Glomerular visceral epithelial cell (primary cell): ENCODE results near the gene NOTCH1.
A peak's percentile ranks its signal among the peaks of the same experiment; 100 is the strongest.
"Not testable (repeated sequence)": the region's sequence is repeated elsewhere in the genome, so short reads cannot be mapped to it uniquely, and the experiment has no call there.

Source experiments
- DNase-seq: peaks from one replicate; pipeline ENCODE4 v3.0.0-alpha.2; 2016; ENCODE audit errors: extremely low spot score

NOTCH1 gene

DNA sequence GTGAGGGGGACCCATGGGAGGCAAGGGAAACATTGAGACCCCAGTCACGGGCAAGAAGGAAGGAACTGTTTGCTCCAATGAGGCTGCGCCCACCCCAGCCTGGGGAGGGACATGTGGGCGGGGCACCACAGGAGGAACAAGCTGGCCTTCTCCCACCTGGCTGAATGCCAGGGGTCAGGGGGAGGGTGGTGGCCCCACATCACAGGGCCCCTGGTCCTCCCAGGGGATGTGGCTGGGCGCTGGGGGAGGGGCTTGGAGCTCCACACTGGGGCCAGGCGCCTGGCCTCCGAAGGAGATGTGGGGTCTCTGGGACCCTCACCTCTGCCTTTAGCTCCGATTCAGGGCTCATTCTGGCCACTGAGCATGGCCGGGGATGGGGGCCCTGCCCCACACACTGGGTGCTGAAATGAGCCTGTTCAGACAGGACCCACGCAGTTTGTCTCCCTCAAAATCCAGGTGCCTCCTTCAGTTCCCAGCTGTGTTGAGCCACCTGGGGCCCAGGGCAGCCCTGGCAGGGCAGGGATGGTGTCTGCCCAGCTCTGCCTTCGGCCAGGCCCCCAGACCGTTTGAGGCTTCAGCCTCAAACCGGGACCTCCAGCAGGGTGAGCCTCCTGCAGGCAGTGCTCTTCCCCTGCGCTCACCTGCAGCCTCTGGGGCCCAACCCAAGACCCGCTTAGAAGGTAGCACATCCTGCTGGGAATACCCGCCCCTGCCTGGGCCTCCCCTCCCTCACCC lies 33.2 kb upstream of the NOTCH1 start:
- DNase-seq, result peak; percentile 25

DNA sequence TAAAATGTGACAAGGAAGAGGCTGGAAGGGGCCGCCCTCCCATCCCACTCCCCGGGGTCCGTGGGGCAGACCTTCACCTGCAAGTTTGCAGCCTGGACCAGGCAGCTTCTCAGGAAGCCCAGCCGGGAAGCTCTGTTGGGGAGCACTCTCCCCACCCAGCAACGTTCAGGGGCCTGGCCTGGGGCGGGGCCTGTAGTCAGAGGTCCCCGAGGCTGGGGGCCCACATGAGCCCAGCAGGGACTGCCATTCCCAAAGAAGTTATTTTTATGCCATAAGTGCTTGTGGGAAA lies 32.7 kb upstream of the NOTCH1 start:
- DNase-seq, result no peak

DNA sequence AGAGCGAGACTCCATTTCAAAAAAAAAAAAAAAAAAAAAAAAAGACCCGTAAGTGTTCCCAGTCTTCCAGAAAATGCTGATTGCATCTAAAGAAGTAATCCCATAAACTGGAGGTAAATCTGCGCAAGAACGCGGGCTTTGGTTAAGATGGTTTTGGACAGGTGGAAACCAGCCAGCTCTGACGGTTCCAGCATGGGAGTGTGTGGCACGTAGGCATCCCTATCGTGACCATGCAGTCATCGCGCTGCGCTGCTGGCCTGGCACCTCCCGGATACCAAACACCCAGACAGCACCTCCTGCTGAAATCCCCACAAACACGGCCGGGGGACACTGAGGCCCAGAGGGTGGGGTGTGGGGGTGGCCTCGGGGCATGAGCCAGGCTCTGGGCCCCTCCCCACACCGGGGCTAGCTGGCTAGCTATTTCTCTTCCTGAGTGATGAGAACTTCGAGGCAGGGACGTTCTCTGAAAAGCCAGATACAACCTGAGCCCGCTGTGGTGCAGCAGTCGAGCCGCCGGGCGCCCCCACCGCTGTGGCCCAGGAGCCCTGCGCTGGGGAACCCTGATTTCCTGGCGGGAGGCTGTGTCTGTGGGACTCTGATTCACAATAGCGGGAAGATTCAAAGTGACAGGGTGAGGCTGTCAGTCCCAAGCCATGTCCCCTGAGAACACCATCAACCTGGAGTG lies 32.2 kb upstream of the NOTCH1 start:
- no peak for DNase-seq

DNA sequence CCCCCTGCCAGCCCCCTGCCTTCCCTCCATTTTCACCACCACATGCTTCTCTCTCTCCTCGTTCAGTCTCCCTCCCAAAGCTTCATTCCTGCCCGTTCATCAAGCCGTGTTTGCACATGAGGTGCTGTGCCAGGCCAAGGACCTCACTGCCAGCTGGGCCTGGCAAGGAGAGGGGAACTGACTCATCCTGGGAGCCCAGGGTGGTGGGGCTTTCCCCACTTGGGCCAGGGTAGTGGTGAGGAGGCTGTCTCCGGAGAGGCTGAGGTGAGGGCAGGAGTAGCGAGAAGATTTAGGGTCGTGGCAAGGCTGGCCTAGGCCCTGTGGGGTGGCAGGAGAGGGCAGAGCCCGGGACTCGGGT lies 30.4 kb upstream of the NOTCH1 start:
- peak; percentile 84 for DNase-seq

DNA sequence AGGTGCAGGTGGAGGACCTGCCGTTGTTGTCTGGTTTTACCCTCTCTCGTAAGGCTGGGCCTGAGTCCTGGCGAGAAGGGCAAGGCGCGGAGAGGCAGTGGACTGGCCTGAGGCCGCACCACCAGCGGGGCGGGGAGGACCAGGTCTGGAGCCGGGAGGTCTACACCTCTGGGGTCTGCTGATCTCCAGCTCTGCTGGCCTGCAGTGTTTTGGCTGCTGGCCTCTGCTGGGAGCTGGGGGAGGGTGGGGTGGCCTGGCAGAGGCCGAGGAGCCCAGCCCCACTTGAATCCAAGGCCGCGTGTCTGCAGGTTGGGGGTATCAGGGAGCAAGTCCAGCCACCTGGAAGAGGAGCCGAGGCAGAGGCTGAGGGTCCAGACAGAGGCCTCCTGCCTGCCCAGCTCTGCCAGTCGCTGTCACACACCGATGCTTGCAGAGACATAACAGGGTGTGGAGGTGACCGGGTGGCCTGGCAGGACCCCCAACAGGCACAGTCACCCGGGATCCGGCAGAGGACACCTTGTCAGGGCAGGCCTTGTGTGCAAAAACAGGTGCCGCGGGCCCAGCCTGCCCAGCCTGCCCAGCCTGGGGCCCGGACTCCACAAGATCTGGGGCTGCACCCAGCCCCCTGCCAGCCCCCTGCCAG lies 29.9 kb upstream of the NOTCH1 start:
- DNase-seq, result no peak

DNA sequence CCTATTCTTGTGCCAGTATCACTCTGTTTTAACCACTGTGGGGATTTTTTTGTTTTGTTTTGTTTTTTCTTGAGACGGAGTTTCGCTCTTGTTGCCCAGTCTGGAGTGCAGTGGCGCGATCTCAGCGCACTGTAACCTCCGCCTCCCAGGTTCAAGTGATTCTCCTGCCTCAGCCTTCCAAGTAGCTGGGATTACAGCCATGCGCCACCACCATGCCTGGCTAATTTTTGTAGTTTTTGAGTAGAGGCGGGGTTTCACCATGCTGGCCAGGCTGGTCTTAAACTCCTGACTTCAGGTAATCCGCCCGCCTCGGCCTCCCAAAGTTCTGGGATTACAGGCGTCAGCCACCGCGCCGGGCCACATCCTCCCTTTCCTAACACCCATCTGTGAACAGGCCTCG lies 28.8 kb upstream of the NOTCH1 start:
- DNase-seq, result not testable (repeated sequence)

DNA sequence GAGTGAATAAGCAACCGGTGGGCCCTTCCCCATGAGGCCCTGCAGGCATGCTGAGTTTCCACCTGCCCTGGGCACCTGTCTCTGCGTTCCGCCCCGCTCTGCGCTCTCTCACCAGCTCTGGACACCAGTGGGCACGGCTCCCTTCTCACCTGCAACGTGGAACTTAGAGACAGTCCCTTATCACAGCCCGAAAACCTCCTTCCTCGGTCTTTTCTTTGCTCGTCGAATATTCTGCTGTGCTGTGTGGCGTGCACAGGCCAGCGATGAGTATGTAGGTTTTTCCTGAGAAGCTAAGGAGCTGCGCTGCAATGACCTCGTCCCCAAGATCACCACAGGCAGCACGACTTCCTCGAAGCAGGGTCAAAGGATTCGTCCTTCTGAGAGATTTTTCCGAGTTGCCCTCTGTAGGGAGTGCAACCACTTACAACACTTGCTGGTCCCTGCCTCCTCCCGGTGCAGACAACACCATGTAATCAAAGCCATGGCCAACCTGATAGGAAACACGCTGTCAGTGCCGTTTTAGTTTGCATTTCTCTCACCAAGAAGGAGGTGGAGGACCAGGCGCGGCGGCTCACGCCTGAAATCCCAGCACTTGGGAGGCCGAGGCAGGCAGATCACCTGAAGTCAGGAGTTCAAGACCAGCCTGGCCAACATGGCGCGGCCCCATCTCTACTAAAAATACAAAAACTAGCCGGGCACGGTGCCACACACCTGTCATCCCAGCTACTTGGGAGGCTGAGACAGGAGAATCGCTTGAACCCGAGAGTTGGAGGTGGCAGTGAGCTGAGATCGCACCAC lies 27.2 kb upstream of the NOTCH1 start:
- no peak for DNase-seq

DNA sequence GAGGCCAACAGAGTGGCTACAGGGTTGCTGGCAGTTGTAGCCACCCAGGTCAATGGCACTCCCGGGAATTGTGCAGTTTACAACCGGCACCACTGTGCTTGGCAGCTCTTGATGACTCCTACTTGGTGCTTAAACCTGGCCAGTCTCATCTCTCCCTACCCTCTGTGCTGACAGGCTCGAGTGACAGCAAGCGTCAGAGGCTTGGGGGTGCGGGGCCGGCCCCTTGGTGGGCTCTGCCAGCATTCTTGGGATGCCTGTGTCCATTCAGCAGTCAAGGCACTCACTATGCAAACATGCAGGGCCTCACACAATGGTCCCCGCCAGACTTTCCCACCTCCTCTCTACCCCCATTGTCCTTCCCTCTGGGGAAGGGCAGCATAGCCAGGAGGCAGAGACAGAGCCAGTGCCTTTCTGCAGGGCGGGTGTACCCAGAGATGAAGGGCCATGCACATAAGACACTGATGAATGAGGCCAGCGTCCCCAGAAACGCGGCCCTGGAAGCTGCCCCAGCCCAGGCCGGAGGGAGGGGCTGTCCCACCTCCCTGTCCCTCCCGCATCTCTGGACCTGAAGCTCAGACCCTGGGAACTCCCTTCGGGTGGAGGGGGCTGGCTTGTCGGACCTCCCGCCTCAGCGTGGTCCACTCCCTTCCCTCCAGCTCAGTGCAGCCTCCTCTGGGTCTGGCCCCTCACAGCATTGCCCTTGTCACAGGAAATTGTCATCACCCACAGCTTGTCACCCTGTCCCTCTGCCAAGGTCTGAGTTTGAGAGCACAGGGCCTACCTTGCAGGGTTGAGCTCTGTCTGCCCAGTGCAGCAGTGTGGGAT lies 26.4 kb upstream of the NOTCH1 start:
- peak; percentile 95 for DNase-seq

DNA sequence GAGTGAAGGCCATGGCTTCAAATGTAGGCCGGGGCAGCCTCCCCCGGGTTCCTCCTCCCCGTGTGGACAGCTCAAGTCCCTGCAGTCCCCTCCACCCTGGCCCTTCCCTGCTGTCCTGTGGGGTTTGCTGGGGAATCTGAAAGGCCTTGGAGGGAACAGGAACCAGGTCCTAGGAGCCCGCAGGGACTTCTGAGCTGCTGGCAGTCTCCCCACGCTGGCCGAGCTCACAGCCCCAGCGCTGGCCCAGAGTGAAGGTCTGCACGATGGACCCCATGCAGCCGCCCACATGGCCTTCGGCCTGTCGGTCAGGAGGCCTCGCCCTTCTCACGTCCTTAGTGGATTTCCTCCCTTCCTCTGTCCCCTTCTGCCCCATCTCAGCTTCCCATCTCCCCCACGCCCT lies 25.7 kb upstream of the NOTCH1 start:
- no peak for DNase-seq

DNA sequence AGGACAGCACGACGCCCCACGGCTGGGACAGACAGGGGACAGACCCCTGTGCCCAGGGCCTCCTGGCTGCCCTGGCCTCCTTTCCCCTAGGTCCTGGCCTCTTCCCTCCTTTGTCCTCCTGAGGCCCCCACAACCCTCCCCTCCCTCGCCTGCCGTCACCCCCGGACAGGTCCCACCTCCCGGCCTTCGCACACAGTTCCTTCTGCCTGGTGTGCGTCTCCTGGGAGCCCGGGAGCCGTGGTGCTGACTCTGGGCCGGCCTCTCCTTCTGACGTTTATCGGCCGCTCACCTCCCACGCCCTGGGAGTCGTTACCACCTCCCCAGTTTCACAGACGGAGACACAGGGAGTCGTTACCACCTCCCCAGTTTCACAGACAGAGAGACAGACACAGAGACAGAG lies 25.1 kb upstream of the NOTCH1 start:
- no peak for DNase-seq

DNA sequence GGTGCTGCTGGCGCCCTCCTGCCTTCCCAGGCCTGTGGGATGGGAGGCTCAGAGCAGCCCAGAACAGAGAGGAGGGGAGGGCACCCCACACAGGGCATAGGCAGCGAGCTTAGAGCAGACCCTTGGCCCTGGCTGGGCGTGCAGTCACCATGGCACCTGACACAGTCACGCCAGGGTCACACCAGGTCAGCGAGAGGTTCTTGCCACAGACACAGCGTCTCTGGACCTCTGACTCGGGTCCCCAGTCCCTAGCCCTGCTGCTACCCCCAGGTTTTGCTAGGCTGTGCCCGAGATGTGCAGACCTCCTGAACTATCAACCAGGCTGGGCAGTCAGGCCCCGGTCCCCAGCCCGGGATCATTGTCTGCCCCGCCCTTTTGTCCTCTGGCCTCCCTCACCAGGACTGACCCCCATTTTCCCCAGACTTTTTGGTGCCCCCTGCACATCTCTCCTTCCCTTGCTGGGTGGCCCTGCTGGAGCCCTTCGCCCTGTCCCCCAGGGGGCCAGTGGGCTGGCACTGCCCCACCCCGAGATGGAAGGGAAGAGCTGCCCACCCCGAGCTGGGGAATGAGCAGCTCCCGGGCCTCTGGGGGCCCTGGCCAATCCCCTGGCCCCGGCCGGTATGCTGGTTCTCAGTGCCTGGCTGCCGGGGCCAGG lies 24.5 kb upstream of the NOTCH1 start:
- DNase-seq, result no peak

DNA sequence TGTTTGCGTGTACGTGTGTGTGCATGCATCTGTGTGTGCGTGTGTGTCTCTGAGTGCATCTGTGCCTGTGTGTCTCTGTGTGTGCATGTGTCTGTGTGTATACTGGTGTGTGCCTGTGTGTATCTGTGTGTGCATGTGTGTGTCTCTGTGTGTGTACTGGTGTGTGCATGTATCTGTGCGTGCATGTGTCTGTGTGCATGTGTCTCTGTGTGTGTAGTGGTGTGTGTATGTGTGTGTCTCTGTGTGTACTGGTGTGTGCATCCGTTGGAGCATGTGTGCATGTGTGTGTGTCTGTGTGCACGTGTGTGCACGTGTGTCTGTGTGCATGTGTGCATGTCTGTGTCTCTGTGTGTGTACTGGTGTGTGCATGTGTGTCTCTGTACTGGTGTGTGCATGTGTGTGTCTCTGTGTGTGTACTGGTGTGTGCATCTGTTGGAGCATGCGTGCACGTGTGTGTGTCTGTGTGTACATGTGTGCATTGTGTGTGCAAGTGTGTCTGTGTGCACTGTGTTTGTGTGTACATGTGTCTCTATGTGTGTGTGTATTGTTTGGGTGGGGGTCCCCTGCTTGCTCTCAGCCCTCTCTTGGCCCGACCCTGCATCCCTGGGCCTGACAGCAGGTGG lies 23.8 kb upstream of the NOTCH1 start:
- no peak for DNase-seq

DNA sequence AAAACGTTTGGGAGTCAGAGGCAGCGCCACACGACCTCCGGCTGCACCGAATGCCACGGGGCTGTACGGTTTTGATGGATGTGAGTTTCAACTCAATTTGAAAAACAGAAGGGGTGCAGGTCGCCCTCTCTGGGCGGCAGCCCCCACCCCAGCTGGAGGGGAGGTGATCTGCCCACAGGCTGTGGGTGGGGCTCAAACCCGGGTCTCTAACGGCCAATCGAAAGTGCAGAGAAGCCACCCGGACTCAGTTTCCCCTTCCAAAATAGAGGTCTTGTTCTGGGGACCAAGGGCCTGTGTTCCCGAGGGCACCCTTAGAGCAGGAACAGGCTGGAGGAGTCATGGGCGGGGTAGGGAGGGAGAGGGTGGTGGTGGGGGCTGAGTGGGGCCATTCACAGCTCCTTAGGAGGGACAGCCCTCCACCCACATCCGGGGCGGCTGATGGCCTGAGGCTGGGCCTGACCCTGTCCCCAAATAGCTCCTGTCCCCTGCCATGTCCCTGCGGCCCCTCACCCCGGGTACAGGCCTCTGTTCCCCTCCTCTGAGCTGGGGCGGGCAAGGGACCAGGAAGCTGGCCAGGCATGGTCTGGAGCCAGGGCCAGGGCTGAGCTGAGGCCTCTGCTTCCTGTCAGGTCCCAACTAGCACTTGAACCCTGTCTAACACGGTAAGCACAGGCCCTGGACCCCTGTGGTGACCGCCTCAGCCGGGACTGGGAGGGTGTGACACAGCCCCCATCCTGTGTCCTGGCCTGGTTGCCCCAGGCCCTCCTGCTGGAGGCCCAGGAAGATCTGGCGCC lies 22.6 kb upstream of the NOTCH1 start:
- DNase-seq, result no peak

DNA sequence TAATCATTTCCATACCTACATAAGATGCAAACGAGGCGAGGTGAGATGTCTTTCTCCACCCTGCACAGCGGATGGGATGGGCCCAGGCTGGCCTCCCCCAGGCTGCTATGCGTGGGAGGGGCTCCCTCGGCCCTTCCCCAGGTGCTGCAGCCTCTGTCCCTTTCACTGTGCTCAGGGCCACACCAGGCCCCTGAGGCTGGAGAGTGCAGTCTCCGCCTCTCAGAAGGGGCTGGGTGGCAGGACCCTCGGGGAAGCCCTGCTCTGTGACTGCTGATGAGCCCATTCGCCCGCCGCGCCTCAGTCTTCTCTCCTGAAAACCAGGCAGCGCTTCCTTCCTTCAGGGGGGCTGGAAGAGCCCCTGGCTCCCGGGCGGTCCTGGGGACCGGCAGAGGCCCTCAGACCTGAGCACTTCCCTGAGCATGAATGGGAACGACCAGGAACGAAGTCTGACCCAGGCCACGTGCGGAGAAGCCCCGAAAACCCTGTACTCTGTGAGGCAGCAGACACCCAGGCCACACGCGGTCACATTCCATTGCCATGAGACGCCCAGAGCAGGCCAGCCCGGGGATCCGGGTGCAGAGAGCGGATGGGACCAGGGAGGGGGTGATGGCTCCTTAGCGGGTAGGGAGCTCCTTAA lies 21.9 kb upstream of the NOTCH1 start:
- DNase-seq, result peak; percentile 86

DNA sequence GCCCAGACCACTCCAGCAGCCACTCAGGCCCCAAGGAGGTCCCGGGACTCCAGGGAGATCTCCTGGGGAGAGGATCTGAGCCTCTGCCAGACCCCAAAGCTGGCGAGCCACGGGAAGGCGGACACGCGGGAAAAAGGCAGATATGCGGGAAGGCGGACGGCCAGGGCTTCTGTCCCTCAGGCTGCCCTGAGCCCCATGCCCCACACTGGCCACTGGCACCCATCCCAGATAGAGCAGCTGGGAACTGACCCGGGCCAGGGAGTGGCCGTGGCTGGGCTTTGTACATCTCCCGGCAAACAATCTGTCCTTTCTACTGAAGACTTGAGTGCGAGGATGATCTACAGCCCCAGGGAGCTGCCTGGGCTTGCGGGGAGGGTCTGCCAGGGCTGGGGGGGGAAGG lies 21.1 kb upstream of the NOTCH1 start:
- DNase-seq, result no peak

DNA sequence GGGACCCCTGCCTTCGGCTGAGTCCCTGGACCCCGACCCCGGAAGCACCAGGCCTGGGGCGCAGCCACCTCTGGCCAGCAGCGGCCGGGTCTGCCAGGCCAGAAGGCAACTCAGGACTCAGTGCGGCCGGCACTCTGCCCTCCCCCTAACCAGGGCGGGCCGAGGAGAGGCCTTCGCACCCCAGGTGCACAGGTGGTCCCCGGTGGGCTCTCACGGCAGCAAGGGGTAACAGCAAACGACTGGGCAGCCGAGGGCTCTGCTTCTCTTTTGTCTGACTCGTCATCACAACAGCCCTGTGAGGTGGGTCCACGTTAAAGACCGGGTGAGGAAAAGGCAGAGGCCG lies 20.7 kb upstream of the NOTCH1 start:
- DNase-seq, result no peak

DNA sequence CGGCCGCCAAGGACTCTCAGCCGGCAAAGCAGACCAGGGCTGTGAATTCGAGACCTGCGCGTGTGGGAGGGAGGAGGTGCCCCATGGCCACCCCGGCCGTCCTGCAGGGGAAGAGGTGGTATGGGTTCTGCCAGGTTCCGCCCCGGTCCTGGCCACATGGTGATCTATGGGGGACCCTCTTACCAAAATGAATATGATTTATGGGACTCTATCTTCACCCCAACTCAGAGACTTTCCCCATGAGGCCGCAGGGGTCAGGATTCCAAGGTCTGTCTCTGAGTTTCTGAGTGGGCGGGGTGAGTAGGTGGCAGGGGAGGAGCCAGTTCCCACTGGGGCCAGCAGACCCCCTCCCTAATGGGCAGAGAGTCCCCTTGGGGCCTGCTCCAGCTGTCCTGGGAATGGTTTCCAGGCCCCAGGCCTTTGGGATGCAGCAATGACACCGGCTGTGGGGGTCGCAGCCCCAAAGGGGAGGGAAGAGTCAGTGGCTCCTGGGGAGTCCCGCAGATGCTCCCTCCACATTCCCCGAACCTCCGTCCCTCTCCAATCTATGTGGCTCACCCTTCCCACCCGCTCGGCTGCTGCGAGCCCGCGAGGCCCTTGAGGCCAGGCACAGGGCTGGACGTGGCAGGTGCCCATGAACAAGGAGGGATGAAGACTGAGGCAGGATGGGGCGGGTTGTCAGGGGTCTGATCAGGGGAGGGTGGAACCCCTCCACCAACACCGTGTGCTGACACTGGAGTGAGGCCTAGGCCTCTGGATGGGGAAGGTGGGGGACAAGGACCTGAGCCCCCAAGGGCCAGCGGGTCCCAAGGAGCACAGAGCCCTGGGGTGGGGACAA lies 20.1 kb upstream of the NOTCH1 start:
- no peak for DNase-seq

DNA sequence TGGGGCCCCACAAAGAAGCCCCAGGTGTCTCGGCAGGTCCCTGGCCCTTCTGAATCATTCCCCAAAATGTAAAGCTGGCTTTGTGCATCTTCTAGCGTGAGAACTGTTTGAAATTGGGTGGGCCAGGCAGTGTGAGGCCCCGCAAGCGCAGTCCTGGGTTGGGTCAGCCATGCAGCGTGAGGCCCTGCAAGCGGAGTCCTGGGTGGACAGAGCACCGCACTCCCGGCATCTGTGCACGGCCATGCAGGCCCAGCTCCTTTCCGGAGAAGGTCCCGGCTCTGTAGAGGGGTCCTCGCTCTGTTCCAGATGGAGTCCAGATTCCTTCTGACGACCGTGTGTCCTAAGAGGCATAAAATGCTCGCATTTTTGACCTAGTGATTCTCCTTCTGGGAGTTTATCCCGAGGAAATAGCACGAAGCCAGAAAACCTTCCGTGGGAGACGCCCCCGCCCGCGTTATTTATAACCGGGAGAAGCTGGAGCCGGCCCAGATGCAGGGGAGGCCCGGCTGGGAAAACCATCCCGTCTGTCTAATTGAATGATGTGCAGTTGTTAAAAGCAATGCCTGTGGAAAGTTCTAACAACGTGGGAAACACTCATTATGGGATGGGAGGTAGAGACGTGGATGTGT lies 19.4 kb upstream of the NOTCH1 start:
- no peak for DNase-seq
